ENCODE data around the gene DPPA2. TPM values are rescaled to one million over a fixed set of nuclear protein-coding genes. Genes with fewer than 3 reads are reported as not detected.

Gene DPPA2
- total and polyA plus RNA-seq, 4 donors, result not detected

- Histone ChIP-seq H3K4me1 (ENCODE audit: control insufficient read depth in 1 of 2, insufficient read depth in 2 of 2, low read length in 2 of 2) (no peaks in the 10 kb centered on the region), H3K36me3 (ENCODE audit: control insufficient read depth in 1 of 2, insufficient read depth in 2 of 2, low read length in 1 of 2) (no peaks in the 10 kb centered on the region), H3K27me3 (ENCODE audit: control insufficient read depth in 1 of 2, insufficient read depth in 2 of 2, low read length in 1 of 2) (no peaks in the 10 kb centered on the region), H3K9me3 (ENCODE audit: control insufficient read depth, low read length) (no peaks in the 10 kb centered on the region), H3K4me3 (ENCODE audit: low read length in 2 of 2) (no peak overlapping the region), H3K27ac (ENCODE audit: low read depth in 1 of 2, low read length in 2 of 2) (no peak overlapping the region)
- DNase-seq (no peak), ATAC-seq (ENCODE audit: low FRiP score) (no peak)
- 86 to 90% methylated on average over 3 of the region's 3 CpGs for WGBS, 2 donors
- intact Hi-C loops (cut with DNase I), result no loop called here
Observed at GRCh38 chr3:109252641-109253040, 63.7 kb downstream of the DPPA2 start.

Other genes with a start within 250 kb of the DPPA2 start
- gene MORC1, start 198.4 kb downstream of the DPPA2 start, total RNA-seq, result not detected
- gene MORC1, start 198.4 kb downstream of the DPPA2 start, polyA plus RNA-seq, result not detected
- not detected for gene C3orf85, start 179.8 kb downstream of the DPPA2 start, total RNA-seq
- 10 to 100 TPM in 1 of 2 donors, under 1 TPM in 1; 0.82 to 25.9 TPM for gene C3orf85, start 179.8 kb downstream of the DPPA2 start, polyA plus RNA-seq
- gene DPPA4, start 21.0 kb upstream of the DPPA2 start, total RNA-seq, result not detected
- not detected for gene DPPA4, start 21.0 kb upstream of the DPPA2 start, polyA plus RNA-seq

Measured in aorta (tissue), 5 donors.